Kidney epithelial cell (primary cell): ENCODE results near the gene KCNQ1. TPM values are rescaled to one million over a fixed set of nuclear protein-coding genes. Genes with fewer than 3 reads are reported as not detected.

ENCODE experiments used
- DNase-seq: peaks from one replicate; pipeline ENCODE4 v3.0.0-alpha.2; 2010; ENCODE audit warnings: low read depth
- H3K27me3 ChIP-seq: 2 replicates; pipeline ENCODE4 v1.6.0; 2011; ENCODE audit warnings: low read length; ENCODE audit not compliant: control insufficient read depth, insufficient read depth
- H3K36me3 ChIP-seq: 2 replicates; pipeline ENCODE4 v1.5.1; 2011; ENCODE audit warnings: low read length; ENCODE audit not compliant: control insufficient read depth, insufficient read depth
- H3K4me3 ChIP-seq: 2 replicates; pipeline ENCODE4 v1.5.1; 2011; ENCODE audit warnings: low read depth, mild to moderate bottlenecking, control low read depth, low read length
- CTCF ChIP-seq: IDR thresholded peaks from 2 replicates; pipeline ENCODE4 v1.5.1; 2011; ENCODE audit warnings: mild to moderate bottlenecking, moderate library complexity, low read length, control low read depth, inconsistent platforms; ENCODE audit not compliant: insufficient read depth, poor library complexity, severe bottlenecking
- total RNA-seq: library from RNA; depleted of rRNA; stranded (reverse); fragments of >200 nt; gene quantifications from 2 replicates; pipeline ENCODE4 v1.2.3, GENCODE V29; 2015

KCNQ1 gene
- total RNA-seq, 1 donor from 2014 or later = 2.3 TPM

- H3K27me3 ChIP-seq = no peaks in the 10 kb centered on the region
- no peak for TF ChIP-seq CTCF
- no peak overlapping the region for H3K4me3 ChIP-seq
- no peaks in the 10 kb centered on the region for H3K36me3 ChIP-seq
- no peak for DNase-seq
Observed at GRCh38 chr11:2673871-2674471, 229.2 kb downstream of the KCNQ1 start.

DNA sequence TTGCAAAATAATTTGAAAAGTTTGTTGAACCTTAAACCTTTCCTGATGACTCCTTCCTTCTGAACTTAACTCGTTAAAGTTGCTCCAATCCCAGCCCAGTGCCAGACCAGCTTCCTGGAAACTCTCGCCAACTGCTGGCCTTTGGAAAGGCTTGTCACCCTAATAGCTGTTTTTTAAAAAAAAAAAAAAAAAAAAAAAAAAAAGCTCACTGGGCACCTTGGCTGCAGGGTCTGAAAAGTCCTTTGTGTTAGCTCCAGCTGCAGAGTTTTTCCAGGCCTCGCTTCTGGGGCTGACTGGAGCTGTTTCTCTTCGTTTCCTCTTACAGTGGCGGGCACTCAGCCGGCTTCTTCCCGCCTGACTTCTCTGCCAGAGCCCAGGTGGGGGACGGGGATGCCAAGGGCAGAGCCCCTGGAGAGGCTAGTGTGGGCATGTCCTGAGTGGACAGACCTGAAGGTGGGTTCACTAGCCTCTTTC lies 229.9 kb downstream of the KCNQ1 start:
- TF ChIP-seq CTCF = no peak
- no peak for DNase-seq
- no peak overlapping the region for H3K4me3 ChIP-seq

DNA sequence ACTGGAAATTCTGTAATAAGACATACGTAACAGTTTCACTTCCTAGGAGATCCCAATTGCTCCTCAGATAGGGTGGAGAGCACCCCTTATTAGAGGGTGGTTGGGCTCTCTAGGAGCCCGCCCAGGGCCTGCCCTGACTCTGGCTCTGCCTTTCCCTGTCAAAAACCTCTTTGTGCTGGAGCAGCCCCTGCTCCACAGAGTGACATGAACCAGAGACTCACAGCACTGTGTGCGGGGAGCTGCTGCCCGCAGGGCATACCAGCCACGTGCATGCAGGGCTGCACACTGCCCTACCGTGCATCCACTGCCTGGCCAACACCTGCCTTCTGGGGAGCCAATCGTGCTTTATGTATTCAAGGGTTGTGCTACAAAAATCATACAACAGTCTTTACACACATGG lies 230.7 kb downstream of the KCNQ1 start:
- no peak overlapping the region for H3K4me3 ChIP-seq
- no peaks in the 10 kb centered on the region for H3K27me3 ChIP-seq
- TF ChIP-seq CTCF = no peak
- DNase-seq = no peak
- H3K36me3 ChIP-seq = no peaks in the 10 kb centered on the region

More for the DNA sequence above, 229.9 kb downstream of the KCNQ1 start:
- Histone ChIP-seq H3K27me3 (no peaks in the 10 kb centered on the region), H3K36me3 (no peaks in the 10 kb centered on the region)

GRCh38 chr11:2677127-2677526 lies 232.3 kb downstream of the KCNQ1 start:
- Histone ChIP-seq H3K4me3 (no peak overlapping the region), H3K27me3 (no peaks in the 10 kb centered on the region), H3K36me3 (no peaks in the 10 kb centered on the region)
- DNase-seq = no peak
- no peak for TF ChIP-seq CTCF

GRCh38 chr11:2678396-2678795 lies 233.6 kb downstream of the KCNQ1 start:
- Histone ChIP-seq H3K4me3 (no peak overlapping the region), H3K36me3 (no peaks in the 10 kb centered on the region), H3K27me3 (no peaks in the 10 kb centered on the region)
- no peak for TF ChIP-seq CTCF
- DNase-seq = no peak
